Stimulated activated CD4-positive, alpha-beta T cell treated with anti-CD3 and anti-CD28 coated beads, Interleukin-4, amount 100 ng/mL, for 4 hours (primary cell): ENCODE measurements around the gene IGF2BP1.

Source experiments
- DNase-seq, 2 experiments: peaks; one replicate each; pipeline ENCODE4 v3.0.0-alpha.2; 2020

IGF2BP1 gene

GRCh38 chr17:49104511-49105074 lies 107.4 kb downstream of the IGF2BP1 start:
- no peak for DNase-seq
